IPS DF 6.9 (cell line): ENCODE results near the gene TOM1.
"Not testable (repeated sequence)": the region's sequence is repeated elsewhere in the genome, so short reads cannot be mapped to it uniquely, and the experiment has no call there.

Experiments
- DNase-seq: peaks from one replicate; pipeline ENCODE4 v3.0.0-alpha.2; 2013; ENCODE audit warnings: low read depth, low spot score
- H3K27ac ChIP-seq: one replicate; pipeline ENCODE4 v1.5.1; 2013; ENCODE audit warnings: low read length, control low read depth
- H3K27me3 ChIP-seq: 2 replicates; pipeline ENCODE4 v1.6.1; 2013; ENCODE audit warnings: mild to moderate bottlenecking, low read length; ENCODE audit not compliant: control insufficient read depth, insufficient read depth
- H3K36me3 ChIP-seq: 2 replicates; pipeline ENCODE4 v1.6.1; 2013; ENCODE audit warnings: low read length; ENCODE audit not compliant: control insufficient read depth, insufficient read depth
- H3K4me1 ChIP-seq: 2 replicates; pipeline ENCODE4 v1.6.1; 2013; ENCODE audit warnings: low read length; ENCODE audit not compliant: control insufficient read depth, insufficient read depth
- H3K4me3 ChIP-seq: 2 replicates; pipeline ENCODE4 v1.5.1; 2013; ENCODE audit warnings: mild to moderate bottlenecking, low read length
- H3K9me3 ChIP-seq: 2 replicates; pipeline ENCODE4 v1.6.1; 2013; ENCODE audit warnings: low read length, inconsistent platforms; ENCODE audit not compliant: control insufficient read depth, insufficient read depth
- WGBS: extraction: QIAGEN DNeasy Blood & Tissue Kit; methylation state at CpG from one replicate; pipeline ENCODE4 v1.1.7; 2013; ENCODE audit warnings: mixed read lengths, missing lambda C conversion rate; ENCODE audit not compliant: insufficient read length, insufficient coverage; 5-methylcytosine and 5-hydroxymethylcytosine counted together

TOM1 gene

DNA sequence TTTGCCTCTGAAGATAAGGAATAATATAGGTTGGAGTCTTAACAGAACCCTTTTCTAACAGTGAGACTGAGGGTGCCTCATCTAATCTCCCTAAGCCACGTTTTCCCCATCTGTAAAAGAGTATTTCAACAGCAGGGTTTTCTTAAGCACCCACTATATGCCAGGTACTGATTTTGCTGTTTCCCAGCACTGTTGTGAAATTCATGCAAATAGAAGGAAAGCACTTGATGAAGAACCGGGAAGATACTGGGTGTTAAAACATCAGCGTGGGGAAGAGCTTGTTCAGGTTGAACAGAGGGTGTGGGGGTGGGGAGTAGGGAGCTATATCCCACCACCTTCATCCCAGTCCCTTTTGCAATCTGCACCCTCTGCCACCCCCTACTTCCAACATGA is 84.0 kb downstream of the TOM1 start:
- no peaks in the 10 kb centered on the region for H3K27me3 ChIP-seq
- H3K27ac ChIP-seq = no peak overlapping the region
- H3K4me3 ChIP-seq = no peak overlapping the region
- no peaks in the 10 kb centered on the region for H3K9me3 ChIP-seq
- H3K4me1 ChIP-seq = peaks cover 2% of the 10 kb centered on the region; the same call in 1 of the 2 replicates
- no peak for DNase-seq
- no CpG with 5 or more reads among the region's 3 CpGs for WGBS
- H3K36me3 ChIP-seq = peaks cover 10% of the 10 kb centered on the region; the same call in 1 of the 2 replicates

DNA sequence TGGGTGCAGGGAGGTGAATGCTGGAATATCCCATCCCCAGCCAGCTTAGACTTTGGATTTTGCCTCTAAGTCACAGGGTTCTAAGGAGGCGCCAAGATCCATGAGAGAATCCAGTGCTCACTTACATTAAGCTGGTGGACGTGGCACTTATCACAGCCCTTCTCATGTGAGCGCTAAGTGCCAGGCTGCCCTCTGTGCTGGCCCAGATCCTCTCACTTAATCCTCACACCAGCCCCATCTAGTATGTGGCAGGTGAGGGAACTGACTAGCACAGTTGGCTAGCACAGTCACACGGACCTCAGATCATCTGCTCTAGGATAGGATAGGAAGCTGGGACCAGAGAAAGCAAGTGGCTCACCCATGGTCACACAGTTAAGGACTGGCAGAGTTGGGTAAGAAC is 84.8 kb downstream of the TOM1 start:
- no peak for DNase-seq
- no peaks in the 10 kb centered on the region for H3K27me3 ChIP-seq
- H3K4me3 ChIP-seq = no peak overlapping the region
- H3K9me3 ChIP-seq = no peaks in the 10 kb centered on the region
- peaks cover 2% of the 10 kb centered on the region; the same call in 1 of the 2 replicates for H3K4me1 ChIP-seq
- H3K27ac ChIP-seq = no peak overlapping the region
- WGBS = no CpG with 5 or more reads among the region's 4 CpGs
- H3K36me3 ChIP-seq = peaks cover 10% of the 10 kb centered on the region; the same call in 1 of the 2 replicates

DNA sequence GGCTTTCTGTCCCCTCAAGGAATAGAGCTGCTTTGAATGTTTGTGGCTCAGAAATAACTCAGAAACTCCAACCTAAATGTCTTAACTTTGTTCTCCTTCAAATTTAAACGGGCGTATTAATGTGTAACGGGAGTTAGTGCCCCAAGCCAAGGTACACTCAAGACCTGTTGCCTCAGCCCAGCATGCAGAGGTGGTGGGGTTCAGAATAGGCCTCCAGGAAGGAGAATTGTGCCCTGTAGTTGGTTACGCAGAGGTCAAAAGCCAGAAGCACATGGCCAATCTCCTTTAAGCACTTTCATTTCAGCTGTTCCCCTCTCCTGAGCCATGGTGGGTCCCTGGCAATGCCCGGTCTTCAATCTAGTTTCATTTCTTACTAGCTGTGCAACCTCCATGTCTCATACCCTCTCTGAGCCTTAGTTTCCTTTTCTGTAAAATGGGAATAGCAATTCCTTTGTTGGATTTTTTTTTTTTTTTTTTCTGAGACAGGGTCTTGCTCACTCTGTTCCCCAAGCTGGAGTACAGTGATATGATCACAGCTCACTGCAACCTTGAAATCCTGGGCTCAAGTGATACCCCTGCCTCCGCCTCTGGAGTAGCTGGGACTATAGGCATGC is 85.4 kb downstream of the TOM1 start:
- no CpG with 5 or more reads among the region's 6 CpGs for WGBS
- peaks cover 2% of the 10 kb centered on the region; the same call in 1 of the 2 replicates for H3K4me1 ChIP-seq
- H3K9me3 ChIP-seq = no peaks in the 10 kb centered on the region
- no peak overlapping the region for H3K4me3 ChIP-seq
- no peak overlapping the region for H3K27ac ChIP-seq
- DNase-seq = no peak
- peaks cover 10% of the 10 kb centered on the region; the same call in 1 of the 2 replicates for H3K36me3 ChIP-seq
- no peaks in the 10 kb centered on the region for H3K27me3 ChIP-seq

DNA sequence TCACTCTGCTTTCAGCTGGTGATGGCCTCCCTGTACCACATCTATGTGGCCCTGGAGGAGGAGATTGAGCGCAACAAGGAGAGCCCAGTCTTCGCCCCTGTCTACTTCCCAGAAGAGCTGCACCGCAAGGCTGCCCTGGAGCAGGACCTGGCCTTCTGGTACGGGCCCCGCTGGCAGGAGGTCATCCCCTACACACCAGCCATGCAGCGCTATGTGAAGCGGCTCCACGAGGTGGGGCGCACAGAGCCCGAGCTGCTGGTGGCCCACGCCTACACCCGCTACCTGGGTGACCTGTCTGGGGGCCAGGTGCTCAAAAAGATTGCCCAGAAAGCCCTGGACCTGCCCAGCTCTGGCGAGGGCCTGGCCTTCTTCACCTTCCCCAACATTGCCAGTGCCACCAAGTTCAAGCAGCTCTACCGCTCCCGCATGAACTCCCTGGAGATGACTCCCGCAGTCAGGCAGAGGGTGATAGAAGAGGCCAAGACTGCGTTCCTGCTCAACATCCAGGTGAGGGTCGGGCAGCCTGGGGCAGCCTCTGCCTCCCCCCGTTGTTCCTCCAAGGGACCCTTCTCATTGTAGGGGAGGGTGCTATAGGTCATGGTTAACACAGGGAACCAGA is 87.1 kb downstream of the TOM1 start:
- Histone ChIP-seq H3K9me3 (no peaks in the 10 kb centered on the region), H3K4me3 (no peak overlapping the region), H3K4me1 (no peaks in the 10 kb centered on the region), H3K27ac (no peak overlapping the region), H3K36me3 (peaks cover 10% of the 10 kb centered on the region; the same call in 1 of the 2 replicates), H3K27me3 (no peaks in the 10 kb centered on the region)
- no peak for DNase-seq
- no CpG with 5 or more reads among the region's 19 CpGs for WGBS

DNA sequence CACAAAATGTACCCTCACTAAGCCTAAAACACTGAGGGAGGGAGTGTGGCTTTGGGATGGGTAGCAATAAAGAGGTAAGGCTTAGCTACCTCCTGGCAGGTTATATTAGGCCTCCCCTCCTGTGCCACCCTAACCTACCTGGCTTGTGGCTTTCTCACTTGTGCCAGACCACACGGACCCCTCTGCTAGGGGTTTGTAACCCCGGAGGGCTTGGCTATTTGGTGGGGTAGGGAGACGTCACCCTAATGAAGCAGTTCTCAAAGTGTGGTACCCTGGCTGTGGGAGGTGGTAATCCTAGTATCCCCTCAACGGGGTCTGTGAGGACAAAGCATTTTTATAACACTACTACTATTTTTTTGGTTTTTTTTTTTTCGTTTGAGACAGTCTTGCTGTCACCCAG is 91.2 kb downstream of the TOM1 start:
- Histone ChIP-seq H3K27me3 (no peaks in the 10 kb centered on the region), H3K4me3 (no peak overlapping the region), H3K27ac (no peak overlapping the region), H3K4me1 (no peaks in the 10 kb centered on the region), H3K36me3 (peaks cover 10% of the 10 kb centered on the region; the same call in 1 of the 2 replicates), H3K9me3 (no peaks in the 10 kb centered on the region)
- WGBS = no CpG with 5 or more reads among the region's 5 CpGs
- no peak for DNase-seq

DNA sequence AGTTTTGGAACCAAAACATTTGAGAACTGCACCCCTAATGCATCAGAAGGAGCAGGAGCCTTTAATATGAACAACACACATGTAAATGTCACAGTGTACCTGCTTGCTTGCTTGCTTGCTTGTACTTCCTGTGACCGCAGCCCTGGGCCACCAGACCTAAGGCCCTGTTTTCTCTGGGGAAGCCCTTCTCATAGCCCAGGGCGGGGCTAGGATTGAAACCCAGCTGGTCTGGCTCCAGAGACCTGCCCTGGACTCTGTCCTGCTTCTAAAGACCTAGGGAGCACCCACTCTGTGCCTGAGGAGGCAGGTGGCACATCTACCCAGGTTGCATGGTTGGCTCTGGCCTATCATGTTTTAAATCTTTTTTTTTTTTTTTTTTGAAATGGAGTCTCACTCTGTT is 92.7 kb downstream of the TOM1 start:
- no CpG with 5 or more reads among the region's 2 CpGs for WGBS
- no peak overlapping the region for H3K27ac ChIP-seq

DNA sequence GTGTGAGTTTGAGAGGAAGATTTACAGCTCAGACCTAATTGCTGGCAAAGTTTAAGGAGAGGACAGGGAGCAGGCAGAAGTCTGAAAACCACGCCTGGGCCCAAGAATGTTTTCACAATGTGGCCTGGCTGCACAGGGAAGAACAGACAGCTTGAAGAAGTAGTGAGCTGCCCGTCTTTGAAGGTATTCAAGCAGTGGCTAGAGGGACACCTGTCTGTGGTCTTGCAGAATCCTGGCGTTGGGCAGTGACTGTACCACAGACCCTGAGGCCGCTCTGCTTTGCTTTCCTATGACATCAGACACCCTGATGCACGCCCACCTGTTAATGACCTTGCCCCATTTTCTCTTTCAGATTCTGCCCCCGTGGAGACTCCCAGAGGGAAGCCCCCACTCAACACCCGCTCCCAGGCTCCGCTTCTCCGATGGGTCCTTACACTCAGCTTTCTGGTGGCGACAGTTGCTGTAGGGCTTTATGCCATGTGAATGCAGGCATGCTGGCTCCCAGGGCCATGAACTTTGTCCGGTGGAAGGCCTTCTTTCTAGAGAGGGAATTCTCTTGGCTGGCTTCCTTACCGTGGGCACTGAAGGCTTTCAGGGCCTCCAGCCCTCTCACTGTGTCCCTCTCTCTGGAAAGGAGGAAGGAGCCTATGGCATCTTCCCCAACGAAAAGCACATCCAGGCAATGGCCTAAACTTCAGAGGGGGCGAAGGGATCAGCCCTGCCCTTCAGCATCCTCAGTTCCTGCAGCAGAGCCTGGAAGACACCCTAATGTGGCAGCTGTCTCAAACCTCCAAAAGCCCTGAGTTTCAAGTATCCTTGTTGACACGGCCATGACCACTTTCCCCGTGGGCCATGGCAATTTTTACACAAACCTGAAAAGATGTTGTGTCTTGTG is 93.7 kb downstream of the TOM1 start:
- Histone ChIP-seq H3K36me3 (no peaks in the 10 kb centered on the region), H3K4me1 (no peaks in the 10 kb centered on the region), H3K4me3 (no peak overlapping the region), H3K27ac (no peak overlapping the region), H3K27me3 (no peaks in the 10 kb centered on the region), H3K9me3 (no peaks in the 10 kb centered on the region)
- no CpG with 5 or more reads among the region's 16 CpGs for WGBS
- DNase-seq = no peak

More for the DNA sequence above, 92.7 kb downstream of the TOM1 start:
- H3K4me1 ChIP-seq = no peaks in the 10 kb centered on the region
- no peaks in the 10 kb centered on the region for H3K9me3 ChIP-seq
- H3K36me3 ChIP-seq = peaks cover under 1% of the 10 kb centered on the region; the same call in 1 of the 2 replicates
- H3K27me3 ChIP-seq = no peaks in the 10 kb centered on the region
- DNase-seq = no peak
- no peak overlapping the region for H3K4me3 ChIP-seq

DNA sequence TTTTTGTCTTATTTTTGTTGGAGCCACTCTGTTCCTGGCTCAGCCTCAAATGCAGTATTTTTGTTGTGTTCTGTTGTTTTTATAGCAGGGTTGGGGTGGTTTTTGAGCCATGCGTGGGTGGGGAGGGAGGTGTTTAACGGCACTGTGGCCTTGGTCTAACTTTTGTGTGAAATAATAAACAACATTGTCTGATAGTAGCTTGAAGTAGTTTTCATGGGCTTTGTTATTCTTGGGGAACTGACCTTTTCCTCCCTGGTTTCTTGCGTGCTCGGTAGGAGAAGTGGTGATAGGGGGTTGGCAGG is 94.3 kb downstream of the TOM1 start:
- Histone ChIP-seq H3K27ac (no peak overlapping the region), H3K27me3 (no peaks in the 10 kb centered on the region), H3K36me3 (no peaks in the 10 kb centered on the region), H3K4me1 (no peaks in the 10 kb centered on the region), H3K4me3 (no peak overlapping the region), H3K9me3 (no peaks in the 10 kb centered on the region)
- WGBS = no CpG with 5 or more reads among the region's 4 CpGs
- DNase-seq = no peak

DNA sequence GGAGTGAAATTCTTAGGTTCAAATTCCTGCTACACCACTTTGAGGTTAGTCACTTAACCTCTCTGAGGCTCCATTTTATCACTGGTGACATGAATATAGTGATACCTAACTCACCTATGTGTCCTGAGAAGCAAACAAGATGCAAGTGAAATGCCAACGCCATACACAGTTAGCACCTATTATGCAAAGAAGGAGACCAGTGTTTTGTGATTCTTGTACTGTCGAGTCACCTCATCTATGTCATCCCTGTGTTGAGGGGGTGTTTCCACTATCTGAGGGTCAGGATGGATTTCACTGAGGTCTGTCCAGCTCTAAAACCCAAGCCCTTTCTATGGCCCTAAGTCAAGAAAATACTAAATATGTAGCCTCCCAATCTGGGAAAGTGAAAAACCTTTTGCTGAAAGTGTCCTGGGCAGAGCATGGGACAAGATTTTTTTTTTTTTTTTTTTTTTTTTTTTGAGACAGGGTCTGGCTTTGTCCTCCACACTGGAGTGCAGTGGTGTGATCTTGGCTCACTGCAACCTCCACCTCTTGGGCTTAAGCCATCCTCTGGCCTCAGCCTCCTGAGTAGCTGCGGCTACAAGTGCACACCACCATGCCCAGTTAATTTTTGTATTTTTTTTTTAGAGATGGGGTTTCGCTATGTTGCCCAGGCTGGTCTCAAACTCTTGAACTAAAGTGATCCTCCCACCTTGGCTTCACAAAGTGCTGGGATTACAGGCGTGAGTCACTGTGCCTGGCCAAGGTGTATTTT is 95.3 kb downstream of the TOM1 start:
- Histone ChIP-seq H3K27me3 (no peaks in the 10 kb centered on the region), H3K36me3 (no peaks in the 10 kb centered on the region), H3K9me3 (no peaks in the 10 kb centered on the region), H3K4me1 (no peaks in the 10 kb centered on the region), H3K4me3 (no peak overlapping the region), H3K27ac (no peak overlapping the region)
- DNase-seq = no peak
- WGBS = no CpG with 5 or more reads among the region's 5 CpGs

DNA sequence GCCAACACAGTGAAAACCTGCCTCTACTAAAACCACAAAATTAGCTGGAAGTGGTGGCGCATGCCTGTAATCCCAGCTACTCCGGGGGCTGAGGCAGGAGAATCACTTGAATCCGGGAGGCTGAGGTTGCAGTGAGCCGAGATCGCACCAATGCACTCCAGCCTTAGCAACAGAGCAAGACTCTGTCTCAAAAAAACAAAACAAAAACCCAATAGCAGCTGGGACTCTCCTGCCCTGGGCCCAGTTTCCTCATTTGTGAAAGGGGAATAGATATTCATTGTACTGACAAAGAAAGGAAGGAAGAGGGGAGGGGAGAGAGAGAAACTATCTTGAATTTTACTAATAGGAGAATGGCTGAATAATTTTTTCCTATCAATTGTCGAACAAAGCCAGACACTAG is 96.9 kb downstream of the TOM1 start:
- not testable (repeated sequence) for H3K4me1 ChIP-seq, DNase-seq, H3K4me3 ChIP-seq, H3K36me3 ChIP-seq, H3K9me3 ChIP-seq, H3K27me3 ChIP-seq, H3K27ac ChIP-seq
- no CpG with 5 or more reads among the region's 6 CpGs for WGBS
